Uterus (tissue), 2 donors: Measurements from ENCODE around the gene AJAP1.

Experiments used
- POLR2A ChIP-seq, 2 donors: fragments of 450-650 bp; IDR thresholded peaks; one replicate each; pipeline ENCODE4 v1.6.1; 2016; ENCODE audit warnings: antibody characterized with exemption in 2 of 2, mild to moderate bottlenecking in 1 of 2, moderate library complexity in 1 of 2
- TF ChIP-seq, protein P1 (sequence below), 4 experiments: fragments of 200-600 bp in 2 of 4; fragments of 450-650 bp in 2 of 4; sonication (generic) in 2 of 4; IDR thresholded peaks; one replicate each; pipeline ENCODE4 v1.5.1; 2016 to 2019; ENCODE audit warnings: antibody characterized with exemption in 4 of 4, mild to moderate bottlenecking in 2 of 4, moderate library complexity in 1 of 4

GRCh38 chr1:4678066-4678717, 23.8 kb downstream of the AJAP1 start:
- TF ChIP-seq, protein P1, sequence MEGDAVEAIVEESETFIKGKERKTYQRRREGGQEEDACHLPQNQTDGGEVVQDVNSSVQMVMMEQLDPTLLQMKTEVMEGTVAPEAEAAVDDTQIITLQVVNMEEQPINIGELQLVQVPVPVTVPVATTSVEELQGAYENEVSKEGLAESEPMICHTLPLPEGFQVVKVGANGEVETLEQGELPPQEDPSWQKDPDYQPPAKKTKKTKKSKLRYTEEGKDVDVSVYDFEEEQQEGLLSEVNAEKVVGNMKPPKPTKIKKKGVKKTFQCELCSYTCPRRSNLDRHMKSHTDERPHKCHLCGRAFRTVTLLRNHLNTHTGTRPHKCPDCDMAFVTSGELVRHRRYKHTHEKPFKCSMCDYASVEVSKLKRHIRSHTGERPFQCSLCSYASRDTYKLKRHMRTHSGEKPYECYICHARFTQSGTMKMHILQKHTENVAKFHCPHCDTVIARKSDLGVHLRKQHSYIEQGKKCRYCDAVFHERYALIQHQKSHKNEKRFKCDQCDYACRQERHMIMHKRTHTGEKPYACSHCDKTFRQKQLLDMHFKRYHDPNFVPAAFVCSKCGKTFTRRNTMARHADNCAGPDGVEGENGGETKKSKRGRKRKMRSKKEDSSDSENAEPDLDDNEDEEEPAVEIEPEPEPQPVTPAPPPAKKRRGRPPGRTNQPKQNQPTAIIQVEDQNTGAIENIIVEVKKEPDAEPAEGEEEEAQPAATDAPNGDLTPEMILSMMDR (IDR thresholded peaks at IDR 0.05) = no peak
- no peak for TF ChIP-seq POLR2A (IDR thresholded peaks at IDR 0.05)
